Measurements from ENCODE around the gene PLP2. TPM values are rescaled to one million over a fixed set of nuclear protein-coding genes. Genes with fewer than 3 reads are reported as not detected.

The PLP2 gene
- total and polyA plus RNA-seq, 2 of the 4 experiments (the other 2 are of a cell fraction), result 22.6 to 156 TPM

DNA sequence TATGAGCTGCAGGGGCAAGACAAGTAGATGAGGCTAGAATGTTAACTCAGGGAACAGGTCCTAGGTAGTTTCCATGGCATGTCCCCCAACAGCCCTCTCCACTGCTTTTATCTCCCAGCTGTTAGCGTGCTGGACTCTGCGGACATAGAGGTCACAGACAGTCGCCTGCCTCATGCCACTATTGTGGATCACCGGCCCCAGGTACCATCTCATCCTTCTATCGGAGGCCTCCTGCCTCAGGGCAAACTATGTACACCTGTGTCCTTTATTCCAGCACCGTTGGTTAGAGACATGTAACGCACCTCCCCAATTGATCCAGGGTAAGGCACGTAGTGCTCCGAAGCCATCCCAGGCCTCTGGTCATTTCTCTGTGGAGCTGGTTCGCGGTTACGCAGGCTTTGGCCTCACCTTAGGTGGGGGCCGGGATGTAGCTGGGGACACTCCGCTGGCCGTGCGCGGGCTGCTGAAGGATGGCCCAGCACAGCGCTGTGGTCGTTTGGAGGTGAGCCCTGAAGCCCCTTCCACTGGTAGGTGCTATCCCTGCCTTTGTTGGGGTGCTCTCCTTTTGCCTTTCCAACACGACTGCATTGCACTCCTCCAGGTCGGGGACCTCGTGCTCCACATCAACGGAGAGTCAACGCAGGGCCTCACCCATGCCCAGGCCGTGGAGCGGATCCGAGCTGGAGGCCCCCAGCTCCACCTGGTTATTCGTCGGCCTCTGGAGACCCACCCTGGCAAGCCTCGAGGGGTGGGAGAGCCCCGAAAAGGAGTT is 6.9 kb upstream of the PLP2 start:
- no peak overlapping the region for H3K27ac ChIP-seq (ENCODE audit: insufficient read depth, low read length)
- peaks cover 9% of the 10 kb centered on the region for H3K4me1 ChIP-seq (ENCODE audit: control insufficient read depth, insufficient read depth, low read length)
- H3K9ac ChIP-seq (ENCODE audit: low read depth, low read length), result no peak overlapping the region
- H4K20me1 ChIP-seq (ENCODE audit: insufficient read depth, low read length), result no peaks in the 10 kb centered on the region
- intact Hi-C loops (cut with micrococcal nuclease) (loop anchor here (1.0 to 10.0 kb wide), 2 partner anchors 90 to 121 kb away; partner anchors contain the start of genes PRAF2, TFE3 and WDR45), in situ Hi-C loops (cut with MboI; ENCODE audit: low sequenced_read_pairs) (no loop called here), dilution Hi-C loops (cut with HindIII; ENCODE audit: low sequenced_read_pairs, unreplicated experiment) (no loop called here)
- H3K36me3 ChIP-seq (ENCODE audit: control insufficient read depth, insufficient read depth, low read length), result no peaks in the 10 kb centered on the region
- H3K9me1 ChIP-seq (ENCODE audit: insufficient read depth, low read length), result no peaks in the 10 kb centered on the region
- H2BK120ac ChIP-seq (ENCODE audit: low read depth, low read length), result 0 out of 2 replicates have a peak overlapping the region, but pooled peaks have one; percentile 18
- BruUV-seq (replicated peaks), result no TSS peak
- no peaks in the 10 kb centered on the region for H3K9me3 ChIP-seq (ENCODE audit: control insufficient read depth, insufficient read depth, low read length)
- no peaks in the 10 kb centered on the region; a peak in 1 of 4 replicates for H3K79me1 ChIP-seq (ENCODE audit: low read depth in 1 of 2, low read length in 2 of 2)
- TF ChIP-seq MAZ (IDR thresholded peaks at IDR 0.05; ENCODE audit: borderline replicate concordance, low read depth, low read length), result no peak
- TF ChIP-seq, protein P1, sequence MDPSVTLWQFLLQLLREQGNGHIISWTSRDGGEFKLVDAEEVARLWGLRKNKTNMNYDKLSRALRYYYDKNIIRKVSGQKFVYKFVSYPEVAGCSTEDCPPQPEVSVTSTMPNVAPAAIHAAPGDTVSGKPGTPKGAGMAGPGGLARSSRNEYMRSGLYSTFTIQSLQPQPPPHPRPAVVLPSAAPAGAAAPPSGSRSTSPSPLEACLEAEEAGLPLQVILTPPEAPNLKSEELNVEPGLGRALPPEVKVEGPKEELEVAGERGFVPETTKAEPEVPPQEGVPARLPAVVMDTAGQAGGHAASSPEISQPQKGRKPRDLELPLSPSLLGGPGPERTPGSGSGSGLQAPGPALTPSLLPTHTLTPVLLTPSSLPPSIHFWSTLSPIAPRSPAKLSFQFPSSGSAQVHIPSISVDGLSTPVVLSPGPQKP (IDR thresholded peaks at IDR 0.05; ENCODE audit: borderline replicate concordance, low read depth, low read length), result no peak
- no peak for TF ChIP-seq NFE2L2 (IDR thresholded peaks at IDR 0.05; ENCODE audit: low read depth, low read length)
- no peak for TF ChIP-seq RFX5 (IDR thresholded peaks at IDR 0.05; ENCODE audit: low read depth, low read length)
- 85% methylated on average over 18 of the region's 31 CpGs; no CpG with 5 or more reads in 1 of the 2 experiments for WGBS, 2 experiments (ENCODE audit: extremely low coverage in 2 of 2, insufficient read length in 1 of 2)
- no peaks in the 10 kb centered on the region for H3K27me3 ChIP-seq (ENCODE audit: control insufficient read depth, insufficient read depth, low read length)
- H3K4me3 ChIP-seq (ENCODE audit: insufficient read depth, low read depth, low read length), result no peak overlapping the region
- H2BK20ac ChIP-seq (ENCODE audit: low read depth, low read length), result 0 out of 2 replicates have a peak overlapping the region, but pooled peaks have one; percentile 9
- H3K56ac ChIP-seq (ENCODE audit: extremely low read depth, insufficient read depth, low read length), result no peak overlapping the region
- ChIA-PET POLR2A (ENCODE audit: unreplicated experiment) (no interaction called here), CTCF (no interaction called here)
- peak overlapping the region; percentile 80; the same call in 1 of the 2 replicates for H3K4ac ChIP-seq (ENCODE audit: low read depth, low read length)
- no peak overlapping the region for H2BK5ac ChIP-seq (ENCODE audit: low read depth, low read length, poor library complexity, severe bottlenecking)
- peak overlapping the region; percentile 50 for H2AK9ac ChIP-seq (replicated peaks; ENCODE audit: low read depth, low read length, poor library complexity)
- H3K14ac ChIP-seq (replicated peaks; ENCODE audit: low read depth, low read length), result no peak overlapping the region
- H2AFZ ChIP-seq (replicated peaks; ENCODE audit: low read length, poor library complexity), result no peak overlapping the region
- ATAC-seq (ENCODE audit: low read depth), result no peak
- no peak overlapping the region for H3K4me2 ChIP-seq (ENCODE audit: low read depth, low read length)
- no peak overlapping the region; the same call in 1 of the 2 replicates for H4K91ac ChIP-seq (ENCODE audit: insufficient read depth, low read depth, low read length)
- no peak overlapping the region for H4K8ac ChIP-seq (ENCODE audit: low read depth in 2 of 2, low read length in 2 of 2)
- 0 out of 2 replicates have a peak overlapping the region, but pooled peaks have one; percentile 28 for H2AK5ac ChIP-seq (ENCODE audit: low read depth, low read length)
- H3K18ac ChIP-seq (ENCODE audit: low read depth, low read length), result no peak overlapping the region
- no peak for DNase-seq
- peak overlapping the region; percentile 62; the same call in 1 of the 3 replicates for H2BK15ac ChIP-seq (ENCODE audit: low read depth, low read length)
- H4K5ac ChIP-seq (ENCODE audit: low read depth, low read length), result no peak overlapping the region
- no peak overlapping the region for H3K23ac ChIP-seq (ENCODE audit: low read depth, low read length)

Data from IMR-90 (cell line).